A549 (cell line): ENCODE data around the gene ENO4. TPM values are rescaled to one million over a fixed set of nuclear protein-coding genes. Genes with fewer than 3 reads are reported as not detected.

ENCODE experiments used
- ATAC-seq, 2 experiments: fragments of 200-7000 bp in 1 of 2; fragments of >200 bp in 1 of 2; cut with Nextera tagmentation in 1 of 2; cut with Tn5 transposase in 1 of 2; 3 replicates each; pipeline versions ENCODE4 v1.8.0 to v1.9.1; 2018 to 2020; ENCODE audit warnings: mild to moderate bottlenecking in 1 of 2, moderate library complexity in 1 of 2
- CTCF ChIA-PET: fragments of 300-600 bp; sonication (Branson Sonifier 250); formaldehyde crosslinking; extraction: SDS; loops from one replicate; lab custom pipeline; 2021; ENCODE audit warnings: antibody characterized with exemption, inconsistent platforms; lab: Yijun Ruan, JAX
- POLR2A ChIA-PET: fragments of 350-600 bp; formaldehyde crosslinking; extraction: SDS; loops from one replicate; lab custom pipeline; 2021; ENCODE audit warnings: antibody characterized with exemption, inconsistent platforms; lab: Yijun Ruan, JAX
- DNase-seq, 2 experiments: peaks; one replicate each; pipeline versions ENCODE4 v3.0.0 to v3.0.0-alpha.2; 2011 to 2016; ENCODE audit warnings: low read depth in 1 of 2, low spot score in 1 of 2
- FAIRE-seq: peaks from 2 replicates; lab custom pipeline; 2011; peaks lifted over from hg19 to GRCh38; lab: Jason Lieb, UNC
- H3K27ac ChIP-seq, 2 experiments: fragments of >200 bp; sonication (Bioruptor Twin); formaldehyde crosslinking; 3 replicates each; pipeline ENCODE4 v1.5.1; 2016 to 2017
- H3K4me1 ChIP-seq: fragments of >200 bp; sonication (Bioruptor Twin); formaldehyde crosslinking; 3 replicates; pipeline ENCODE4 v1.6.1; 2016
- H3K4me2 ChIP-seq: fragments of >200 bp; sonication (Bioruptor Twin); formaldehyde crosslinking; 3 replicates; pipeline ENCODE4 v1.6.1; 2016
- H3K4me3 ChIP-seq: fragments of >200 bp; sonication (Bioruptor Twin); formaldehyde crosslinking; 3 replicates; pipeline ENCODE4 v1.5.1; 2016
- H3K9me3 ChIP-seq: fragments of >200 bp; sonication (Bioruptor Twin); formaldehyde crosslinking; 3 replicates; pipeline ENCODE4 v1.6.1; 2016
- ATOH8 ChIP-seq: fragments of 250-450 bp; sonication (Bioruptor Pico); IDR thresholded peaks from 2 replicates; pipeline ENCODE4 v1.5.0; 2020; ENCODE audit warnings: low read depth, mild to moderate bottlenecking, moderate library complexity
- BHLHE40 ChIP-seq: IDR thresholded peaks from 2 replicates; pipeline ENCODE4 v1.6.1; 2012; ENCODE audit warnings: low read depth, low read length, inconsistent platforms
- CBX2 ChIP-seq: fragments of 200-600 bp; sonication (generic); IDR thresholded peaks from 2 replicates; pipeline ENCODE4 v1.6.1; 2016; ENCODE audit warnings: low read depth, mild to moderate bottlenecking, borderline replicate concordance
- CBX8 ChIP-seq: fragments of 200-600 bp; sonication (generic); IDR thresholded peaks from 2 replicates; pipeline ENCODE4 v1.6.1; 2016
- CTCF ChIP-seq: fragments of >200 bp; sonication (Bioruptor Twin); formaldehyde crosslinking; IDR thresholded peaks from 3 replicates; pipeline ENCODE4 v1.5.1; 2016
- EHF ChIP-seq: fragments of 250-450 bp; sonication (Bioruptor Pico); IDR thresholded peaks from 2 replicates; pipeline ENCODE4 v1.5.0; 2020; ENCODE audit warnings: mild to moderate bottlenecking
- ESRRA ChIP-seq: fragments of 150-350 bp; IDR thresholded peaks from 2 replicates; pipeline ENCODE4 v1.6.1; 2014; ENCODE audit warnings: mild to moderate bottlenecking, low read length, borderline replicate concordance
- GATA3 ChIP-seq: IDR thresholded peaks from 2 replicates; pipeline ENCODE4 v1.6.1; 2012; ENCODE audit warnings: borderline replicate concordance
- HDAC2 ChIP-seq: fragments of 200-600 bp; sonication (generic); IDR thresholded peaks from 2 replicates; pipeline ENCODE4 v1.6.1; 2016
- HES2 ChIP-seq: fragments of >200 bp; sonication (Bioruptor Twin); formaldehyde crosslinking; IDR thresholded peaks from 2 replicates; pipeline ENCODE4 v1.6.1; 2016
- HEYL ChIP-seq: fragments of 250-450 bp; sonication (Bioruptor Pico); IDR thresholded peaks from 2 replicates; pipeline ENCODE4 v1.8.0; 2021; ENCODE audit warnings: mild to moderate bottlenecking, moderate library complexity
- HOXB13 ChIP-seq: fragments of 250-450 bp; sonication (Bioruptor Pico); IDR thresholded peaks from 2 replicates; pipeline ENCODE4 v1.5.0; 2020; ENCODE audit warnings: low read depth, mild to moderate bottlenecking, moderate library complexity
- JUN ChIP-seq, 2 experiments: fragments of >200 bp; sonication (Bioruptor Twin); formaldehyde crosslinking; IDR thresholded peaks; 2 replicates in 1 of 2; 3 replicates in 1 of 2; pipeline ENCODE4 v1.6.1; 2016 to 2017
- JUNB ChIP-seq: fragments of >200 bp; sonication (Bioruptor Twin); formaldehyde crosslinking; IDR thresholded peaks from 2 replicates; pipeline ENCODE4 v1.6.1; 2016
- KDM1A ChIP-seq: fragments of 200-600 bp; sonication (generic); IDR thresholded peaks from 2 replicates; pipeline ENCODE4 v1.6.1; 2016; ENCODE audit warnings: low read depth, mild to moderate bottlenecking
- MAFK ChIP-seq: fragments of 450-650 bp; IDR thresholded peaks from 2 replicates; pipeline ENCODE4 v1.6.1; 2014; ENCODE audit not compliant: partially characterized antibody
- MAX ChIP-seq: IDR thresholded peaks from 2 replicates; pipeline ENCODE4 v1.6.1; 2012
- MYC ChIP-seq: IDR thresholded peaks from 2 replicates; pipeline ENCODE4 v1.6.1; 2012; ENCODE audit warnings: mild to moderate bottlenecking, inconsistent platforms, low read length, improper control_type of control experiment, borderline replicate concordance
- NFE2L2 ChIP-seq: fragments of 150-350 bp; conservative IDR thresholded peaks from 2 replicates; pipeline ENCODE4 v1.6.1; 2014; ENCODE audit warnings: low read length
- NPAS2 ChIP-seq: fragments of 250-450 bp; sonication (Bioruptor Pico); IDR thresholded peaks from 2 replicates; pipeline ENCODE4 v1.8.0; 2022; ENCODE audit warnings: mild to moderate bottlenecking, moderate library complexity, borderline replicate concordance
- NR3C1 ChIP-seq: fragments of >200 bp; sonication (Bioruptor Twin); formaldehyde crosslinking; IDR thresholded peaks from 3 replicates; pipeline ENCODE4 v1.6.1; 2017
- PHF8 ChIP-seq: fragments of 200-600 bp; sonication (generic); IDR thresholded peaks from 2 replicates; pipeline ENCODE4 v1.6.1; 2016; ENCODE audit warnings: low read depth, mild to moderate bottlenecking, antibody characterized with exemption, moderate library complexity, borderline replicate concordance
- POLR2AphosphoS2 ChIP-seq: conservative IDR thresholded peaks from 2 replicates; pipeline ENCODE4 v1.6.1; 2012; ENCODE audit warnings: low read length, improper control_type of control experiment, inconsistent platforms
- RAD21 ChIP-seq, 2 experiments: fragments of >200 bp in 1 of 2; sonication (Bioruptor Twin) in 1 of 2; formaldehyde crosslinking in 1 of 2; IDR thresholded peaks in 1 of 2; conservative IDR thresholded peaks in 1 of 2; 2 replicates in 1 of 2; 3 replicates in 1 of 2; pipeline ENCODE4 v1.6.1; 2012 to 2018; ENCODE audit warnings: inconsistent platforms in 1 of 2
- RARB ChIP-seq: fragments of 250-450 bp; sonication (Bioruptor Pico); IDR thresholded peaks from 2 replicates; pipeline ENCODE4 v1.8.0; 2021; ENCODE audit warnings: mild to moderate bottlenecking, moderate library complexity
- RCOR1 ChIP-seq: fragments of 150-350 bp; IDR thresholded peaks from 2 replicates; pipeline ENCODE4 v1.6.1; 2014; ENCODE audit warnings: antibody characterized with exemption, low read length, low read depth
- RFX5 ChIP-seq: fragments of 450-650 bp; IDR thresholded peaks from 2 replicates; pipeline ENCODE4 v1.7.1; 2014; ENCODE audit warnings: antibody characterized with exemption, mild to moderate bottlenecking, moderate library complexity
- RNF2 ChIP-seq: fragments of 200-600 bp; sonication (generic); IDR thresholded peaks from 2 replicates; pipeline ENCODE4 v1.6.1; 2016; ENCODE audit warnings: low read depth, mild to moderate bottlenecking, antibody characterized with exemption, moderate library complexity, borderline replicate concordance
- SREBF2 ChIP-seq: fragments of 450-650 bp; IDR thresholded peaks from 2 replicates; pipeline ENCODE4 v1.6.1; 2014; ENCODE audit warnings: mild to moderate bottlenecking, moderate library complexity
- TFCP2L1 ChIP-seq: fragments of 250-450 bp; sonication (Bioruptor Pico); IDR thresholded peaks from 2 replicates; pipeline ENCODE4 v1.5.0; 2021; ENCODE audit warnings: mild to moderate bottlenecking
- TP53 ChIP-seq: fragments of 250-450 bp; sonication (Bioruptor Pico); IDR thresholded peaks from 2 replicates; pipeline ENCODE4 v1.5.0; 2021; ENCODE audit warnings: mild to moderate bottlenecking, moderate library complexity
- ZC3H11A ChIP-seq: fragments of 450-650 bp; IDR thresholded peaks from 2 replicates; pipeline ENCODE4 v1.6.1; 2014; ENCODE audit warnings: antibody characterized with exemption, mild to moderate bottlenecking
- ZFP36 ChIP-seq: fragments of 450-650 bp; IDR thresholded peaks from 2 replicates; pipeline ENCODE4 v1.6.1; 2014; ENCODE audit warnings: borderline replicate concordance; ENCODE audit not compliant: partially characterized antibody
- ZNF302 ChIP-seq: fragments of 250-450 bp; sonication (Bioruptor Pico); IDR thresholded peaks from 2 replicates; pipeline ENCODE4 v1.9.0; 2021; ENCODE audit warnings: inconsistent platforms, mild to moderate bottlenecking, moderate library complexity
- ZSCAN20 ChIP-seq: fragments of 250-450 bp; sonication (Bioruptor Pico); IDR thresholded peaks from 2 replicates; pipeline ENCODE4 v1.8.0; 2022; ENCODE audit warnings: mild to moderate bottlenecking, moderate library complexity
- WGBS: methylation state at CpG from one replicate; pipeline ENCODE4 v1.1.6; 2017; ENCODE audit errors: missing lambda C conversion rate; 5-methylcytosine and 5-hydroxymethylcytosine counted together
- polyA plus RNA-seq, 4 experiments: library from polyadenylated mRNA; depleted of rRNA in 3 of 4; stranded (reverse); fragments of >200 nt; fragmentation: RNase III in 1 of 4; extraction: RNeasy Plus Mini Kit Qiagen cat#74134 plus additional on column Dnase treatment in 1 of 4; gene quantifications; 2 replicates in 3 of 4; 3 replicates in 1 of 4; pipeline ENCODE4 v1.2.3, GENCODE V29; 2011 to 2017

The ENO4 gene
- polyA plus RNA-seq, 2 of the 4 experiments (the other 2 are of a cell fraction): 0.39 to 0.47 TPM

DNA sequence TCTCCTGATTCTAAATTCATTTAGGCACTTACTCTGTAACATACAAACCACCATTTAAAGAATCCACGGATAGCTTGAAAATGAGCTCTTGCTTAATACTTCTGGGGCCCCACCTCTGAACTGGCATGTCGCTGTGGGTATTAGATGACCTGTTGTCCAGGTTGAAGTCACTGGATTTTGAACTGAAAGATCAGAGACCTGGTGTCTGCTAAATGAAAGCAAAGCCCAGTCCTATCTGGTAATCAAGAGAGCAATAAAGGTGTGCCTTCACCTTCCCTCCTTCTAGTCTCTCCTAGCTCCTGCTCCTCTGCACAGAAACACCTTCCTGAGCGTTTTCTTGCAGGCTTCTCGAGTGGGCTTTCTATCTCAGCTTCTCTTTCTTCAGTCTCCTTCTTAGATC is 4.4 kb downstream of the ENO4 start:
- WGBS: 30% methylated on average over 4 of the region's 4 CpGs
- peaks cover 11% of the 10 kb centered on the region; the same call in 1 of the 3 replicates for H3K9me3 ChIP-seq
- POLR2A ChIA-PET: no interaction called here
- TF ChIP-seq GATA3: no peak
- no peak for TF ChIP-seq RAD21 (conservative IDR thresholded peaks at IDR 0.05 in 1 of 2, IDR thresholded peaks at IDR 0.05 in 1 of 2)
- TF ChIP-seq JUNB: no peak
- no peak for TF ChIP-seq NFE2L2
- TF ChIP-seq PHF8: no peak
- TF ChIP-seq RNF2: no peak
- no peak for TF ChIP-seq TP53 (CRISPR knock-in tag)
- TF ChIP-seq MAX: no peak
- no peak for TF ChIP-seq RCOR1
- no peak for TF ChIP-seq ESRRA
- no peak for TF ChIP-seq NR3C1
- TF ChIP-seq KDM1A: no peak
- TF ChIP-seq HEYL (CRISPR knock-in tag): no peak
- no peak for TF ChIP-seq ZC3H11A
- no peak for TF ChIP-seq ZNF302
- TF ChIP-seq SREBF2: no peak
- TF ChIP-seq RARB (CRISPR knock-in tag): no peak
- no peak for TF ChIP-seq HDAC2
- TF ChIP-seq NPAS2 (CRISPR knock-in tag): no peak
- no peak for FAIRE-seq
- peaks cover 7% of the 10 kb centered on the region for H3K4me1 ChIP-seq
- H3K4me2 ChIP-seq: no peak overlapping the region
- no peak for DNase-seq
- CTCF ChIA-PET: interaction anchor here (1.0 kb wide), 1 partner anchor 314 kb away, joined by 3 read pairs; no protein-coding TSS in a partner anchor
- no peak overlapping the region for H3K4me3 ChIP-seq
- no peak for ATAC-seq
- no peak overlapping the region for H3K27ac ChIP-seq

DNA sequence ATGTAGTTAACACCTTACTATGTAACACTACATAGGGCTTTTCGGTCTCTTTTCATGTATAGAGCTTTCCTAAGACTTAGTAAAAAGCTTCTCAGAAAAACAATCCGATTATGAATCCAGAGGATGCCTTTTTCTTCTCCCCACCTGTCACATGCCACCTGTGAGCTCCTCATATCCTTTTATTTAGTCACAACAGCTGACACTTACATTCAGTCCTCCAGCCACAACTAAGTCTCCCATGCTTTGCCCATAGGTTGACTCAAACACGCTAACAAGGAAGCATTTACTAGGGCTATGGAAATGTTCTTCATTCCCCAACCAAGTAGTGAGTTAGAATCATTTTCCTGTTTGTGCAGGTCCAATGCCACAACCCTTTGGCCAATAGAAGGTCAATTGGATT is 7.9 kb downstream of the ENO4 start:
- ATAC-seq: no peak
- peaks cover 15% of the 10 kb centered on the region; the same call in 1 of the 3 replicates for H3K9me3 ChIP-seq
- no peaks in the 10 kb centered on the region for H3K4me1 ChIP-seq
- no peak for DNase-seq
- POLR2A ChIA-PET: no interaction called here
- H3K27ac ChIP-seq: no peak overlapping the region
- no peak overlapping the region for H3K4me3 ChIP-seq
- TF ChIP-seq TFCP2L1 (CRISPR knock-in tag): no peak
- TF ChIP-seq MYC: no peak
- TF ChIP-seq NR3C1: no peak
- TF ChIP-seq ZFP36: no peak
- no peak for TF ChIP-seq BHLHE40
- no peak for TF ChIP-seq HEYL (CRISPR knock-in tag)
- no peak for TF ChIP-seq JUN (IDR thresholded peaks at IDR 0.05)
- no peak for TF ChIP-seq GATA3
- TF ChIP-seq POLR2AphosphoS2: no peak
- no peak for TF ChIP-seq HOXB13 (CRISPR knock-in tag)
- TF ChIP-seq RNF2: no peak
- no peak for TF ChIP-seq CBX2
- no peak overlapping the region for H3K4me2 ChIP-seq
- FAIRE-seq: no peak
- WGBS: 67% methylated on average over 3 of the region's 3 CpGs
- CTCF ChIA-PET: interaction anchor here (0.9 to 1.2 kb wide), 3 partner anchors 9 to 22 kb away, joined by 3 to 4 read pairs (median 3); no protein-coding TSS in a partner anchor

DNA sequence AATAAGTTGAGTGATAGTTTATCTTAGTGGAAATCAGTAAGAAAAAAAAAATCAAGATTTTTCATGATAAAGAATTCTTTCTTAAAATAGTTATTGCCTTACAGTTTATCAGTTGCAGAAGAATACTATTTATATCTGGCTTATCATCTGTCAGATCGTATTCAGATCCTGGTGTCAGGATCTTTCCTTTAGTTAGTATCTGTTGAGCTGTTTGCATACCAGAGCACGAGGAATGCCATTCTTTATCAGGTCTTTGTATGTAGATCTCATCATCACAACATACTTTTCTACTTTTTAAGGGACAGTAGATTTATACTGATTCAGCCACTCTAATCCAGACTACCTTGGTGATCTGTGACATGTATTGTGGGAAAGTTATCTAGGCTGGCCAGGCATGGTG is 12.5 kb downstream of the ENO4 start:
- POLR2A ChIA-PET: no interaction called here
- ATAC-seq (no peak), FAIRE-seq (no peak), DNase-seq (no peak)
- Histone ChIP-seq H3K9me3 (peaks cover 15% of the 10 kb centered on the region; the same call in 1 of the 3 replicates), H3K4me2 (no peak overlapping the region), H3K4me3 (no peak overlapping the region), H3K27ac (no peak overlapping the region), H3K4me1 (peaks cover 2% of the 10 kb centered on the region; the same call in 2 of the 3 replicates)
- 49% methylated on average over 2 of the region's 2 CpGs for WGBS
- CTCF ChIA-PET: interaction anchor here (0.6 kb wide), 1 partner anchor 1096 kb away, joined by 3 read pairs; no protein-coding TSS in a partner anchor
- TF ChIP-seq TFCP2L1 (CRISPR knock-in tag): no peak
- no peak for TF ChIP-seq CBX2
- no peak for TF ChIP-seq ZSCAN20
- TF ChIP-seq HES2: no peak
- no peak for TF ChIP-seq POLR2AphosphoS2
- TF ChIP-seq CBX8: no peak
- no peak for TF ChIP-seq MAFK
- TF ChIP-seq MAX: no peak
- TF ChIP-seq RFX5: no peak
- no peak for TF ChIP-seq EHF (CRISPR knock-in tag)
- no peak for TF ChIP-seq HDAC2
- no peak for TF ChIP-seq ATOH8 (CRISPR knock-in tag)
- no peak for TF ChIP-seq CTCF
